ENCODE data around the gene ACSF3.
A peak's percentile ranks its signal among the peaks of the same experiment; 100 is the strongest.

Gene ACSF3

DNA sequence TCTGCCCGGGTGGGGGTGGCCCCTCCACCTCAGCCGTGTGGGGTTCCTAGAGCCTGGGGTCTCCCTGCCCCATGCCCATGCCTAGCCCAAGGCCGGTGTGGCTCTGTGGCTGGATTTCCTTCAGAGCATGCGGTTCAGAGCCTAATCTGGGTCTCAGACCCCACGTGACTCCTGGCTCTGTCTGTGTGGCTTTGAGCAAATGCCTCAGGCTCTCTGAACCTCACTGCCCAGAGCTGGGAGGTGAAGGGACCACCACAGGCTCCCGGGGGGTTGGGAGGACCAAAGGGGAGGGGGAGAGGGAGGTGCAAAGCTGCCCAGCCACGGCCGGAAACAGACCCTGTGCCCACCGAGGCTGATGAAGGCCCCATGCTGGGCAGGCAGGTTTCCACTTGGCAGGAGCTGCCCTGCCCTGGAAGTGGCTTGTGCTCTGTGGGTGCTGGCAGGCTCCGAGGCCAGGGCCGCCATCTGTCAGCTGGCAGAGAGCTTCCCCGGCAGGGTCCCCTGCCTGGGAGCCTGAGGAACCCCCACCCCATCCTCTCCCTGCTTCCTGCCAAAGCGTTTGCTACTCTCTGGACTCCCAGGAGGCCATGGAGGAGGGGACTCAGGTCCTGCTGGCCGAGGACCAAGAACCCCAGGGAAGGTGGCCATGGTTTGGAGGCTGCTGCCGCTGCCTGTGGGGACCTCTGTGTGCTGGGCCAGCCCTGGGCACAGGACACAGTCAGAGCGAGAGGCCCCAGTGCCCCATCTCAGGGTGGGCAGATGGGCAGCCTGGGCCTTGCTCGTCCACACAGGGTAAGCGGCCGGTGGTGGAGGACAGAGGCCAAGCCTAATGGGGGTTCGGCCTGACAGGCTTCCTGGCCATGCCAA lies 81.9 kb downstream of the ACSF3 start:
- no peak overlapping the region for H3K4me3 ChIP-seq (ENCODE audit: low read length)
- TF ChIP-seq, protein P1, sequence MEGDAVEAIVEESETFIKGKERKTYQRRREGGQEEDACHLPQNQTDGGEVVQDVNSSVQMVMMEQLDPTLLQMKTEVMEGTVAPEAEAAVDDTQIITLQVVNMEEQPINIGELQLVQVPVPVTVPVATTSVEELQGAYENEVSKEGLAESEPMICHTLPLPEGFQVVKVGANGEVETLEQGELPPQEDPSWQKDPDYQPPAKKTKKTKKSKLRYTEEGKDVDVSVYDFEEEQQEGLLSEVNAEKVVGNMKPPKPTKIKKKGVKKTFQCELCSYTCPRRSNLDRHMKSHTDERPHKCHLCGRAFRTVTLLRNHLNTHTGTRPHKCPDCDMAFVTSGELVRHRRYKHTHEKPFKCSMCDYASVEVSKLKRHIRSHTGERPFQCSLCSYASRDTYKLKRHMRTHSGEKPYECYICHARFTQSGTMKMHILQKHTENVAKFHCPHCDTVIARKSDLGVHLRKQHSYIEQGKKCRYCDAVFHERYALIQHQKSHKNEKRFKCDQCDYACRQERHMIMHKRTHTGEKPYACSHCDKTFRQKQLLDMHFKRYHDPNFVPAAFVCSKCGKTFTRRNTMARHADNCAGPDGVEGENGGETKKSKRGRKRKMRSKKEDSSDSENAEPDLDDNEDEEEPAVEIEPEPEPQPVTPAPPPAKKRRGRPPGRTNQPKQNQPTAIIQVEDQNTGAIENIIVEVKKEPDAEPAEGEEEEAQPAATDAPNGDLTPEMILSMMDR (IDR thresholded peaks at IDR 0.05; ENCODE audit: insufficient read depth, low read depth, low read length, missing control alignments), result no peak
- no peak for DNase-seq (ENCODE audit: low read depth)

DNA sequence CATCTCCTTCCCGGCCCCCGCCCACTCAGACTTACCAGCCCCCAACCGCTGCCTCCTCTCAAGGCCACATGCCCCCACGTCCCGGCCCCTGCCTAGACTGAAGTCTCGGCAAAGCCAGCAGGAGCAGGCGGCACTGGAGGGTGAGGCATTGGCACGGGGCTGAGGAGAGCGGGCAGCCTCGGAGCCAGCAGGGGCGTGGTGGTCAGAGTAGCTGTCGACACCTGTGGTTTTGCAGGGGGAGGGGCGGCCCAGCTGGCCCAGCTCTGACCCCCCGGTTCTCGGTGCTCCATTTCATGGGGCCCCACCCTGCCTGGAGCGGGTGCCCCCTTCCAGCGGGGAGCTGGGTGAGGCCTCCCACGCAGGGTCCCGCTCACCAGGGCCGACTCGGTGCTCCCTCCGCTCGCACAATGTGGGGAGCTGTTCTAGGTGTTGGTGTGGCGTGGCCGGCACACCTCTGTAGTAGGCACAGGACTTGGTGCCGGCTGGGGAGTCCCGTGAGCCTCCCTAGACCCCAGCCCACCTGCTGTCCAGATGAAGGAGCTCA lies 82.6 kb downstream of the ACSF3 start:
- no peak for DNase-seq (ENCODE audit: low read depth)
- no peak overlapping the region for H3K4me3 ChIP-seq (ENCODE audit: low read length)
- TF ChIP-seq, protein P1 (IDR thresholded peaks at IDR 0.05; ENCODE audit: insufficient read depth, low read depth, low read length, missing control alignments), result no peak

DNA sequence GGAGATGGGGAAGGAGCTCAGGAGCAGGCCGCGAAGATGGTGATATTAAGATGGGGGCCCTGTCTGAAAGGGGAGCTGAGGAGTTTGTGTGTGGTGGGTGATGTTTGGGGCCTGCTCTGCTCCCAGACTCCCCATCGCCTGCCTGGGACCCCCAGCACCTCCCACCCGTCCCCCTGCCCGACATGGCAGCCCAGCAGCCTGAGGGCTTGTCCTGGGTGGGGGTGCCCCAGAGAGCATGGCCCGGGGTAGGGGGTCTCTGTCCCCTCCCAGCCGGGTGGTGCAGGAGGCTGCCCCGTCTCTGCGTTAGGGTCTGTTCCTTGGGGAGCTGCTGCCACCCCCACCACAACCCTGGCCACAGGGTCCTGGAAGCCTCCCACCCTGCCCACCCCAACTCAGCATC lies 83.1 kb downstream of the ACSF3 start:
- TF ChIP-seq, protein P1 (IDR thresholded peaks at IDR 0.05; ENCODE audit: insufficient read depth, low read depth, low read length, missing control alignments), result no peak
- DNase-seq (ENCODE audit: low read depth), result no peak
- H3K4me3 ChIP-seq (ENCODE audit: low read length), result no peak overlapping the region

DNA sequence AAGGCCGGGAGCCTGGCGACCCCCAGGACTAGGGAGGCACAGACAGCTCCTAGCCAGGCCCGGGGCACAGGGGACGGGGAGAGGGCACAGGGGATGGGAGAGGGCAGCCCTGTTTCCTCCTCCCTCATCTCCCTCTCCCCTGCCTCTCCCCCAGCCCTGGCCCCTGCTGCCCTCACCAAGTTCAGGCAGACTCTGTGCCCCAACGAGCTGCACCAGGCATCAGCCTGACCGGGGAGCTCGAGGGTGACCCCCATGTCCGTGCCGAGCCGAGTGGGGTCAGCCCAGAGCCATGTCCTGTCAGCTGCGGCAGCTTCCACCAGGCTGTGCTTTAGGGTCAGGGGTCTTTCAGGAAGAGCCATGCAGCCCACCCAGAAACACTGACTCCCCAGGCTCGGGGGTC lies 83.8 kb downstream of the ACSF3 start:
- H3K4me3 ChIP-seq (ENCODE audit: low read length), result no peak overlapping the region
- TF ChIP-seq, protein P1 (IDR thresholded peaks at IDR 0.05; ENCODE audit: insufficient read depth, low read depth, low read length, missing control alignments), result no peak
- no peak for DNase-seq (ENCODE audit: low read depth)

DNA sequence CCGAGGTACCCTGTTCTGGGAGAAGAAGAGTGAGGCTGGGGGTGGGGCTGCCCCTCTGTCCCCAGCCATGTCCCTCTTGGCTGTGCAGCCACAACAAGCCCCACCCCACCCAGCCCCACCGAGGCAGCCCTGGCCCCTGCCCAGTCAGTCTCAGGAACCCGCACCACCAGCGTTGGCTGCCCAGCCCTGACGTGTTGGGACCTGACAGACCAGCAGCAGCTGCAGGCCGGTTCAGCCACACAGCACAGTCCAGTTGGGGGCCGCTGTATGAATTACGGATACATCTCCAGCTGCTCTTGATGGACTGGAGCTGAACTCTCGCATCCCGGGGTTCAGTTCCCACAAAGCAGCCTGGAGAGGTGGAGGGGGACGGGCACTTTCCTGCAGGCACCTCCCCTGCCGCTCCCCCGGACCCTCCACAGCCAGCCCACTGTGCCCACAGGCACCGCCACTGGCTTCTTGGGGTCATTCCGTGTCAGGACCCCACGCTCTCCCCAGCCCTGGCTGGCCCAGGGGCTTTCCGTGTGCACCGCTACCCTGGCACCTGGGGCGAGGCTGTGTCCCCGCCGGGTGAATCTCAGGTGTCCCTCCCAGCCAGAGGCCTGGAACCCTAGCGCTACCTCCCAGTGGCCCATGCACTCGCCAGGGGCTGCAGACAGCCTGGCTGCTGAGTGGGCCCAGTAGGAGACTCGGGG lies 84.9 kb downstream of the ACSF3 start:
- TF ChIP-seq, protein P1 (IDR thresholded peaks at IDR 0.05; ENCODE audit: insufficient read depth, low read depth, low read length, missing control alignments), result no peak
- DNase-seq (ENCODE audit: low read depth), result peak; percentile 43
- H3K4me3 ChIP-seq (ENCODE audit: low read length), result no peak overlapping the region

DNA sequence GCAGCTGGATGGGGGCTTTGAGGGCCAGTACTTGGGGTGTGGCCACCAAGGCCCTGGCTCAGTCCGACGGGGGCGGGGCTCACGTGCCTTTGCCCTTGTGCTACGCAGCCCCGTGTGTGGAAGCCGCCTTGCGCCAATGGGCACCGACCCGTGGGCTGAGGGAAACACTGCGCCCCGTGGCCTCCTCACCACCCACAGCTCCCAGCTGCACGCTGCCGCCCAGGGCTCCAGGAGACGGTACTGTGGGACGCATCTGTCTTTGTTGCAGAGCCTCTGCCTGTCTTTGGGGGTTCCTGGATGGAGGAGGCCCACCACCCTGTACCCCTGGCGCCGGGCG lies 85.5 kb downstream of the ACSF3 start:
- no peak for DNase-seq (ENCODE audit: low read depth)
- H3K4me3 ChIP-seq (ENCODE audit: low read length), result no peak overlapping the region
- TF ChIP-seq, protein P1 (IDR thresholded peaks at IDR 0.05; ENCODE audit: insufficient read depth, low read depth, low read length, missing control alignments), result no peak

All from epithelial cell of esophagus (primary cell).